ENCODE data around the gene TEKT3. TPM values are rescaled to one million over a fixed set of nuclear protein-coding genes. Genes with fewer than 3 reads are reported as not detected.
A peak's percentile ranks its signal among the peaks of the same experiment; 100 is the strongest.

Gene TEKT3
- total RNA-seq, 1 donor from 2014 or later, result 0.42 TPM

- peaks cover 11% of the 10 kb centered on the region for H3K4me1 Mint-ChIP-seq
- no peak overlapping the region for H3K4me3 Mint-ChIP-seq
- peaks cover 71% of the 10 kb centered on the region for H3K27me3 Mint-ChIP-seq (ENCODE audit: low read depth)
- H3K36me3 Mint-ChIP-seq (ENCODE audit: low read depth), result no peaks in the 10 kb centered on the region
- DNase-seq (ENCODE audit: low read depth, low spot score), result no peak
- no peak overlapping the region for H3K27ac Mint-ChIP-seq (ENCODE audit: unreplicated experiment)
- TF ChIP-seq CTCF (conservative IDR thresholded peaks at IDR 0.05), result no peak
- H3K9me3 Mint-ChIP-seq, result no peaks in the 10 kb centered on the region
Measured at GRCh38 chr17:15342460-15342859, 1.1 kb upstream of the TEKT3 start.

- Mint-ChIP-seq H3K9me3 (no peaks in the 10 kb centered on the region), H3K4me1 (peaks cover 11% of the 10 kb centered on the region), H3K36me3 (ENCODE audit: low read depth) (no peaks in the 10 kb centered on the region), H3K27me3 (ENCODE audit: low read depth) (peaks cover 71% of the 10 kb centered on the region), H3K27ac (ENCODE audit: unreplicated experiment) (no peak overlapping the region), H3K4me3 (peak overlapping the region; percentile 87)
- no peak for DNase-seq (ENCODE audit: low read depth, low spot score)
- TF ChIP-seq CTCF (conservative IDR thresholded peaks at IDR 0.05), result no peak
Measured at GRCh38 chr17:15341966-15342365, 569 bp upstream of the TEKT3 start.

- no peak for TF ChIP-seq CTCF (conservative IDR thresholded peaks at IDR 0.05)
- peaks cover 65% of the 10 kb centered on the region for H3K27me3 Mint-ChIP-seq (ENCODE audit: low read depth)
Measured at GRCh38 chr17:15340966-15341365, 431 bp downstream of the TEKT3 start.

DNA sequence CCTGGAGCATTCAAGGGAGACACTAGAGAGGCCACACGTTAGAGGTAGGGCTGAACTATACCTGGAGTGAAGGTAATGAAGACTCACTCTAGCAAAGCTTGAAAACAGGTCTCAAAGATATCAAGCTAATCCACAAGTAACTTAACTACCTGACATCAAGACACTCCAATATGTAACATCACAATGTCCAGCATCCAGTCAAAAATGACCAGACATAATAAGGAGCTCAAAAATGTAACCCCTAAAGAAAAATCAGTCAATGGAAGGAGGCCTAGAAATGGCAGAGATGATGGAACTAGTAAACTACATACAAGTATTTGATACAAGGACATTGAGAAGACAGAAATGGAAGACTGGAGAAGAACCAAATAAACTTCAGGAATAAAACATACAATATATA lies 6.0 kb downstream of the TEKT3 start:
- no peak overlapping the region for H3K4me3 Mint-ChIP-seq
- H3K9me3 Mint-ChIP-seq, result peaks cover 4% of the 10 kb centered on the region
- no peak for TF ChIP-seq CTCF (conservative IDR thresholded peaks at IDR 0.05)
- no peak for DNase-seq (ENCODE audit: low read depth, low spot score)
- no peak overlapping the region for H3K27ac Mint-ChIP-seq (ENCODE audit: unreplicated experiment)
- no peaks in the 10 kb centered on the region for H3K36me3 Mint-ChIP-seq (ENCODE audit: low read depth)
- peaks cover 20% of the 10 kb centered on the region for H3K27me3 Mint-ChIP-seq (ENCODE audit: low read depth)
- H3K4me1 Mint-ChIP-seq, result no peaks in the 10 kb centered on the region

More at GRCh38 chr17:15340966-15341365, 431 bp downstream of the TEKT3 start:
- H3K4me1 Mint-ChIP-seq, result peaks cover 11% of the 10 kb centered on the region
- DNase-seq (ENCODE audit: low read depth, low spot score), result no peak
- H3K4me3 Mint-ChIP-seq, result peak overlapping the region; percentile 87
- H3K9me3 Mint-ChIP-seq, result no peaks in the 10 kb centered on the region
- H3K27ac Mint-ChIP-seq (ENCODE audit: unreplicated experiment), result no peak overlapping the region
- no peaks in the 10 kb centered on the region for H3K36me3 Mint-ChIP-seq (ENCODE audit: low read depth)

DNA sequence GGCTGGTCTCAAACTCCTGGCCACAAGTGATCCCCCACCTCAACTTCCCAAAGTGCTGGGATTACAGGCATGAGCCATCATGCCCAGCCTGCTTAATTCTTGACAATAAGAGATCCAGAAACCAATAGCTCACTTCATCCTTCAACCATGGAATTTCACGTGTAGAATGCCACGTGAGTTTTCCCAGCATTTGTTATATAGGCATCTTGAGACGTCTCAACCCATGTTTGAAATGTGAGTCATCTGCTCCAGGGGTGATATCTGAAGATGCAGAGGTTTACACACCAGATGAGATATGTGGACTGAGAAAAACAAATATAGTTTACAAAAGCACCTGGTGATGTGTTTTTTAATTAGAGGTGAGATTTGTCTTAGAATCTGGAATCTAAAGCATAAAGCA lies 7.1 kb downstream of the TEKT3 start:
- no peak for DNase-seq (ENCODE audit: low read depth, low spot score)
- Mint-ChIP-seq H3K27me3 (ENCODE audit: low read depth) (peaks cover 11% of the 10 kb centered on the region), H3K9me3 (peaks cover 7% of the 10 kb centered on the region), H3K27ac (ENCODE audit: unreplicated experiment) (no peak overlapping the region), H3K4me3 (no peak overlapping the region), H3K36me3 (ENCODE audit: low read depth) (peaks cover 3% of the 10 kb centered on the region), H3K4me1 (no peaks in the 10 kb centered on the region)
- TF ChIP-seq CTCF (conservative IDR thresholded peaks at IDR 0.05), result no peak

DNA sequence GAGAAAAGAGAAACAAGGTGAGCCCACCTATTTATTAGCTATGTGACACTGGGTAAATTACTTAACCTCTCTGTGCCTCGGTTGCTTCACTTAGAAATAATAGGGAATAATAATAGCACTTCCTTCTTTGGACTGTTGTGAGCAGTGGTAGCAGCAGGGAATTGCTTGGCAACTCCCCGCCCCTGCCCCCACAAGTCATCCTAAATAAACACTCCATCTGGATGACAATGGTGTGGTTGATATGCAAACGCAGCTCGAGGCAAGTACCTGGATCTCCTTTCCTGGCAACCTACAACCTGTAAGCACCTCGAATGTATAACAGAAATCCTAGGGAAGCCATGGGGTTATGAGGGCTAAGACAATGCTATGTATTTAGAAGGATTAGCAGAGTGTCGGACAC lies 9.1 kb downstream of the TEKT3 start:
- Mint-ChIP-seq H3K27ac (ENCODE audit: unreplicated experiment) (no peak overlapping the region), H3K9me3 (peaks cover 8% of the 10 kb centered on the region), H3K4me3 (no peak overlapping the region), H3K27me3 (ENCODE audit: low read depth) (peaks cover 7% of the 10 kb centered on the region), H3K4me1 (no peaks in the 10 kb centered on the region), H3K36me3 (ENCODE audit: low read depth) (peaks cover 4% of the 10 kb centered on the region)
- DNase-seq (ENCODE audit: low read depth, low spot score), result no peak
- TF ChIP-seq CTCF (conservative IDR thresholded peaks at IDR 0.05), result no peak
